GM12891 (cell line): Measurements from ENCODE around the gene RNF41.

Source experiments
- POLR2A ChIP-seq: IDR thresholded peaks from 2 replicates; pipeline ENCODE4 v1.6.1; 2011; ENCODE audit warnings: low read depth, low read length, control low read depth
- POLR2AphosphoS5 ChIP-seq: IDR thresholded peaks from 2 replicates; pipeline ENCODE4 v1.6.1; 2011; ENCODE audit warnings: low read depth, low read length, control low read depth
- SPI1 ChIP-seq: IDR thresholded peaks from 2 replicates; pipeline ENCODE4 v1.6.1; 2011; ENCODE audit warnings: low read depth, low read length, control low read depth
- TAF1 ChIP-seq: IDR thresholded peaks from 2 replicates; pipeline ENCODE4 v1.6.1; 2011; ENCODE audit warnings: low read depth, low read length, control low read depth

GRCh38 chr12:56222531-56222895 is 791 bp upstream of the RNF41 start:
- TF ChIP-seq POLR2A, result no peak
- no peak for TF ChIP-seq TAF1
- TF ChIP-seq POLR2AphosphoS5, result no peak
- TF ChIP-seq SPI1, result no peak
